GM18520 (cell line): ENCODE data around the gene HADHB.
A peak's percentile ranks its signal among the peaks of the same experiment; 100 is the strongest.

Experiments
- ATAC-seq: cut with Tn5 transposase; IDR thresholded peaks from one replicate; pipeline ENCODE4 v1.9.1; 2021; ENCODE audit not compliant: unreplicated experiment

HADHB gene

GRCh38 chr2:26244309-26245230, at the start of gene HADHB, which contains the start of gene HADHA:
Gene HADHB (plus strand): TSS chr2:26244939. CDS start chr2:26254255, 9,316 bp downstream.
Gene HADHA (minus strand): TSS chr2:26244632. CDS start chr2:26244596, 36 bp downstream.
- ATAC-seq, result peak; percentile 45

- ATAC-seq, result no peak
Measured at GRCh38 chr2:26195040-26195984, 49.4 kb upstream of the HADHB start.

GRCh38 chr2:26196683-26197418, 47.9 kb upstream of the HADHB start:
- ATAC-seq, result no peak

DNA sequence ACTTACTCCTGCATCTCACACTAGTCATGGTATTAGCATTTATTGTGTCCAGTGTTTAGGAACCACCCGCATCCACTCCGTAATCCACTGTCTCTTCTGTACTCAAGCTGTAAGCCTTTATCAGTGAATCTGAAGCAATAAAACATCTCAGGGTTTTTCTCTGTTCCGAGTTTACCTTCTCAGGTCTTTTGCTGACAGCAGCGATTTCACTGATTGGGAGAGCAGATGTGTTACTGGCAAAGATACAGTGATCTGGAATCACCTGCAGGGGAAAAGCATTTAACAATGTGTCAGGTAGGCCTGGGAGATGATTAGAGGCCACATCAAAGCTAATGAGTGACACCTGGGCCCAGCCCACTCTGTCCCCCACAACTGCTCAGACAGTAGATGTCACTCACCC, 47.2 kb upstream of the HADHB start:
- no peak for ATAC-seq

GRCh38 chr2:26202981-26203490, 41.7 kb upstream of the HADHB start:
- no peak for ATAC-seq

DNA sequence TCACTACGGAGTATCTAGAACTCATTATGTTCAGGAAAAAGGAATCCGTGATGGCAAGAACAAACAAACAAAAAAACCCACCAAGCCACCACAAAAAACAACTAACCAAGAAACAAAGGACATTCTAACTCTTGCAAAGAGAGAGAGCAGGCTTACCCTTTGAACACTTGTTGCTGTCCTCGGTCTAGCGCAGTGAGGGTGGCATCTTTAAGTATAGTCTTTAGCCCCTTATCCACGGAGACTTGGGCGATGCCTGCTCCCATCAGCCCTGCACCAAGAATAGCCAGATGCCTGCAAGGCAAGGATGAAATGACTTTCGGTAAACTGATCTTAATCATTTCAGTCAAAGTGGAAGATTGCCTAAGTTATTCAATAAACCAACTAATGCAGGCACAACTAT, 40.8 kb upstream of the HADHB start:
- no peak for ATAC-seq

DNA sequence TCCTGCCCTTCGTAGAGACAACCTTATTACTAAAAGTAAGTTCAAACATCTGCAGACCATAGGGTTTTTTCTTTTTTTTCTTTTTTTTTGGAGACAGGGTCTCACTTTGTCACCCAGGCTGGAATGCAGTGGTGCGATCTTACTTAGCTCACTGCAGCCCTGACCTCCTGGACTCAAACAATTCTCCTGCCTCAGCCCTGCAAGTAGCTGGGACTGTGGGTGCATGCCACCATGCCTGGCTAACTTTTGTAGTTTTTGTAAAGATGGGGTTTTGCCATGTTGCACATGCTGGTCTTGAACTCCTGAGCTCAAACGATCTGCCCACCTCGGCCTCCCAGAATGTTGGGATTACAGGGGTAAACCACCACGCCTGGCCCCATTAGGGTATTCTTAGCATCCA, 32.7 kb upstream of the HADHB start:
- ATAC-seq, result no peak

DNA sequence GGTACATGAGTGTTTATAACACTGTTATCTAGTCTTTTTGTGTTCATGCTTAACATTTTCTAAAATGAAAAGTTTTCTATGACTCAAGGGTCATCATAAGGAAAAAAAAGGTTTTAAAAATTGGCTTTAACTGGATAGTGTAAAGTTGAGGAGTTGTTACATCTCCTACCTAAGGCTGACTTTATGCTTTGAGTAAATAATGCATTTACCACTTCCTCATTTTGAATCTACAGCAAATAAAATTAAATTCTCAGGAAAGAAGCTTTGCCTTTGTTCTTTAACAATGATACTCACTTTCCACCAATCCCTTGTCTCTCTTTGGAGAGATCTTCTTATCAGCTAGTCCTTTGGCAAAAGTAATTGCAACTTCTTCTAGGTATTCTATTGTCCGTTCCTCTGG, 30.0 kb upstream of the HADHB start:
- ATAC-seq, result no peak

- no peak for ATAC-seq
Measured at GRCh38 chr2:26215833-26216232, 28.9 kb upstream of the HADHB start.

DNA sequence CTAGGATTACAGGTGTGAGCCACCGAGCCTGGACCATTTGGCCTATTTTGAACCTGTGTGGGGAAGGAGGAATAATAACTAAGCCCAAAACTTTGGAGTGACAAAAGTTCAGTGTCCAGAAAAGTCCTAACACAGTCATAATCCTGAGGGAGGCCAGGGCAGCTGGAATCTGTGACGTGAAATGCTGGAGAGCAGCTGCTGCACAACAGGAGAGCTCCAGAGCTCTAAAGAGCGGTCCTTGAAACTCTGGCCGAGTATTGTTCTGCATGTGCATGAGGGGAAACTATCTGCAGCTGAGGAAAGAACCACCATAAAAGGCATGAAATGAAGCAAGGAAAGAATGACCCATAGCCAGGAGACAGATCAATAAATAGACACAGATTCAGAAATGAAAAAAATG, 28.2 kb upstream of the HADHB start:
- no peak for ATAC-seq

- no peak for ATAC-seq
Measured at GRCh38 chr2:26217720-26218119, 27.0 kb upstream of the HADHB start.

- ATAC-seq, result no peak
Measured at GRCh38 chr2:26223018-26223417, 21.7 kb upstream of the HADHB start.

- no peak for ATAC-seq
Measured at GRCh38 chr2:26224095-26224494, 20.6 kb upstream of the HADHB start.

DNA sequence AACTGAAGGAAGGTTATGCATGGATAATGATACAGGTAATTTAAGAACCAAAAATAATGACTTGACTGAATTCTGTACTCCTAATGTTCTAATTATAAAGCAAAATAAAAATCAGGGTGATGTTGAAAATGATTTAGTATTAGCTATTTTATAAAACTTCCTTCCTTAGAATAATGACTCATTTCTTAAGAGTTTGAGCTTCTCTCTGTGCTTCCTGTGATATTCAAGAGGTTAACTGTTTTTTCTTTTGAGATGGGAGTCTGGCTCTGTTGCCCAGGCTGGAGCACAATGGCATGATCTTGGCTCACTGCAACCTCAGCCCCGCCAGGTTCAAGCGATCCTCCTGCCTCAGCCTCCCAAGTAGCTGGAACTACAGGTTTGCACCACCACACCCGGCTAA, 15.1 kb upstream of the HADHB start:
- ATAC-seq, result no peak

DNA sequence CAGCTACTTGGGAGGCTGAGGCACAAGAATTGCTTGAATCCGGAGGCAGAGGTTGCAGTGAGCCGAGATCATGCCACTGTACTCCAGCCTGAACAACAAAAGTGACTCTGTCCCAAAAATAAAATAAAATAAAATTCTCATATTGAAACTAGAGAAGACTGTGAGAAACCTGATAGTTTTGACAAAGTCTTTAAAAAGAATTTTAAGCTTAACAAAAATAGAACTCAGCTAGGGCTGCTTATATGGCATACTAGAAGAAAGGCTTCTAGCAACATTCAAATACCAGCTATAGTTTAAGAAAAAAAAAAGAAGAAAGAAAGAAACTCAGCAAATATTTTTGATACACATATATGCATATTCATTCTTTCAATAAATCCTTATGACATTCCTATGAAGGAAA, 13.9 kb upstream of the HADHB start:
- no peak for ATAC-seq

GRCh38 chr2:26235089-26235488, 9.7 kb upstream of the HADHB start:
- no peak for ATAC-seq

- no peak for ATAC-seq
Measured at GRCh38 chr2:26237868-26238267, 6.9 kb upstream of the HADHB start.

- no peak for ATAC-seq
Measured at GRCh38 chr2:26238311-26238958, 6.3 kb upstream of the HADHB start.

- no peak for ATAC-seq
Measured at GRCh38 chr2:26241928-26242436, 2.8 kb upstream of the HADHB start.
